Inflammatory macrophage treated with lipopolysaccharide for 1 hour (primary cell): ENCODE measurements around the gene AMTN.
"Not testable (repeated sequence)": the region's sequence is repeated elsewhere in the genome, so short reads cannot be mapped to it uniquely, and the experiment has no call there.

Source experiments
- DNase-seq, 2 donors: peaks; one replicate each; pipeline ENCODE4 v3.0.0-alpha.2; 2020 to 2022

The AMTN gene, protein sequence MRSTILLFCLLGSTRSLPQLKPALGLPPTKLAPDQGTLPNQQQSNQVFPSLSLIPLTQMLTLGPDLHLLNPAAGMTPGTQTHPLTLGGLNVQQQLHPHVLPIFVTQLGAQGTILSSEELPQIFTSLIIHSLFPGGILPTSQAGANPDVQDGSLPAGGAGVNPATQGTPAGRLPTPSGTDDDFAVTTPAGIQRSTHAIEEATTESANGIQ

DNA sequence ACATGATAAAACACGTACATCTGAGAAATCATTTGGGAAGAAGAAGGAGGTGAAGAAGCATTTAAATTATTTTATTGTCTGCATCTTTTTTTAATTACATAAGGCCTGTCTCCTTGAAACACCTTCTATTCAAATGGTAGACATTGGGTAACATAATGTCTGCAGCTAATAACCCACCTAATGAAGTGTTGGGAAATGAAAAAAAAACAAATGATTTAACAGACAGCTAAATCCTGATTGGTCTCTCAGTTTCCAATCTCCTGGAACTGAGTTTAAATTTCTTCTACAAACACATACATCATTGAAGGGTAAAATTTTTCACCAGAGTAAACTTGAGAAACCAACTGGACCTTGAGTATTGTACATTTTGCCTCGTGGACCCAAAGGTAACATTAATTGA lies at the start of gene AMTN:
Gene AMTN, plus strand, starts transcription at position 301 of the 400 bp plus-strand sequence. CDS start 209 bp downstream, outside the sequence.
- no peak for DNase-seq

DNA sequence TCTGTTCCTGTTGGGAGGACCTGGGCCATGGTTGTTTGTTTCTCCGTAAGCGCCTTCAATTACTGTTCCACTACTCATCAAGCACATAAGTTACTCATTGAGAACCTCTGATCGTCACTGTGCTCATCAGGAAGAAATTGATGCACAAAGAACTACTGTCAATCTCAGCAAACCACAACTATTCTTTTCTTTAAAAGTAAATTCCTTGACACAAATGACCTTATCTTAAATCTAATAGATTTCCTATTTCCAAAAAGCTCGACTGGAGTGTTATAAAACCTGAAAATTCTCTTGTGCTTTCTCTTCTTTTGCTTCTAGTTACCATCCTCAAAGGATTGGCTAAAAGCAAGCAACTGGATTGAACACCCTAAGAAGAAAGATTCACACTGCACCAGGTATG lies 46.5 kb upstream of the AMTN start, which contains the start of gene MUC7:
Gene MUC7, plus strand, starts transcription at position 301 of the 400 bp plus-strand sequence. CDS start 1,825 bp downstream, outside the sequence.
- DNase-seq, result no peak

GRCh38 chr4:70473679-70474078 lies 44.7 kb upstream of the AMTN start:
- DNase-seq, result no peak

DNA sequence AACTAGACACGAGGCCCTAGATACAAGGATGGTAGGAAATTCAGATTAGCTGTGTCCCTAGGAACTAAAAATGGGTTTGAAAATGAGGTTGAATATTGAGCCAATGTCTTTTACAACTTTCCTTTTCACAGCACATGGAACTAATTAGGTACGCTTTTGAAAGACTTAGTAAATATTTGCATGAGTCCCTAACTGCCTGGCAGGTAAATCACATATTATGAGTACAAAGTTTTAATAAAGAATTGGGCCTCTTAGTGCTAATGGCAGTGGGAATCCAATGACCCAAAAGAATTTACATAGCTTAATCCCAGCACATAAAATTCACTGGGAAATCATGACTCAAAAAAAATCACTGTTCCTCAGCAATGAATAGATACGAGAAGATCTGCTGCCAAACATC lies 29.6 kb upstream of the AMTN start:
- no peak for DNase-seq

DNA sequence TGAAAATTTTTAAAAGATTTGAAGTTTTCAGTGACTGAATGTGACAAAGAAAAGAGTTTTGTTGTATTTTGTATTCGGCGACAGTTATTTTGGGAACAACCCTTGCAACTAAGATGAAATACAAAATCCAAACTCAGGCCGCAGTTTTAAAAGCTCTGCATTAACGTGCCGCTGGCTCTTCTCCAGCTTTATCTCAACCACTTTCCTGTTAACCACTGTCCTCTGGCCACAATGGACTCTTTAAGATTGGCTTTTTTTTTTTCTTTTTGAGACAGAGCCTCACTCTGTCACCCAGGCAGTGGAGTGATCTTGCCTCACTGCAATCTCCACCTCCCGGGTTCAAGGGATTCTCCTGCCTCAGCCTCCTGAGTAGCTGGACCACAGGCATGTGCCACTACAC lies 22.1 kb upstream of the AMTN start:
- DNase-seq, result no peak

- DNase-seq, result not testable (repeated sequence)
Measured at GRCh38 chr4:70501838-70502237, 16.5 kb upstream of the AMTN start.

DNA sequence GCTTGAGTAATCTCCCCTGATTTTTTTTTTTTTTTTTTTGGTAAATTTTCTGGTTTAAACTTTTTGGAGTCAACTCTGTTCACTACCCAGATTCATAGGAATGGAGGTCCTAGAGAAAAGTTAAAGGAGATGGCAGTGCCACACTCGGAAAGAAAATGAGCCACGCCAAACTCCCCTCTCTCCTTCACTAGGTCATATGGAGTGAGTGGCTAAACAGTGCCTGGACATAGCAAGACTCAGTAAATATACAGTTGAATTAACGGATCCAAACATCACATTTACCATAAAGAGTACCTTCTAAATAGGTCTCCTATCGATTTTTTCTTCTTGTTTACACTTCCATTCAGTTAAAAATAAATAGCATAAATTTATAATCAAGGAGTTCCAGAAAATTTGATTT lies 13.6 kb upstream of the AMTN start:
- DNase-seq, result no peak

- peak; percentile 20 to 62 for DNase-seq
Measured at GRCh38 chr4:70505151-70505748, 13.1 kb upstream of the AMTN start.

DNA sequence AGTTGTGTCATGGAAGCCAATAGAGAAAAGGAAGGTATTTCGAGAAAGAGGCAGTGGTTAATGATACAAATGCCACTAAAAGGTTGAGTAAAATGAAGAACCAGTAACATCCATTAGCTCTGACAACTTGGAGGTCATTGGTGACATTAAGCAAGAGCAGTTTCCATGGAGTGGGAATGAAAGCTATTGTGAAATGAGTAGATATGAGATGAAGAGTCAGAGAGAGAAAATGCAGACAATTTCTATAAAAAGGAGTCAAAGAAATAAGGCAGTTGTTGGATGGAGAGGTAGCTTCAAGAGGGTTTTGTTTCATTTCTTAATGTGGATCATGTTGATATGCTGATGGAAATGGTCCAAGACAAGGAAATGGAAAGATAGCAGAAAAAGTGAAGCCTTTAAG lies 9.6 kb upstream of the AMTN start:
- no peak for DNase-seq

DNA sequence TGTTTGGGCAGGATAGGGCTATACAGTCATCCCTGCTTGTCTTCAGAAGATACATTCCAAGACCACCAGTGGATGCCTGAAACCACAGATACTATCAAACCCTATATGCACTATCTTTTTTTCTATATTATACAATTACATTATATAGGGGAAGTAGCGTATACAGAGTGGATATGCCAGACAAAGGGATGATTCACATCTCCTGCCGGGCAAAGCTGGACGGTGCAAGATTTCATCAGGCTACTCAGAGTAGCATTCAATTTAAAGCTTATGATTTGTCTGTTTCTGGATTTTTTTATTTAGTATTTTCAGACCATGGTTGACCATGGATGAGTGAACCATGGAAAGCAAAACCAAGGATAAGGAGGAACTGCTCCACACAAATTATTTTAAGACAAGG lies 7.0 kb upstream of the AMTN start:
- DNase-seq, result no peak

DNA sequence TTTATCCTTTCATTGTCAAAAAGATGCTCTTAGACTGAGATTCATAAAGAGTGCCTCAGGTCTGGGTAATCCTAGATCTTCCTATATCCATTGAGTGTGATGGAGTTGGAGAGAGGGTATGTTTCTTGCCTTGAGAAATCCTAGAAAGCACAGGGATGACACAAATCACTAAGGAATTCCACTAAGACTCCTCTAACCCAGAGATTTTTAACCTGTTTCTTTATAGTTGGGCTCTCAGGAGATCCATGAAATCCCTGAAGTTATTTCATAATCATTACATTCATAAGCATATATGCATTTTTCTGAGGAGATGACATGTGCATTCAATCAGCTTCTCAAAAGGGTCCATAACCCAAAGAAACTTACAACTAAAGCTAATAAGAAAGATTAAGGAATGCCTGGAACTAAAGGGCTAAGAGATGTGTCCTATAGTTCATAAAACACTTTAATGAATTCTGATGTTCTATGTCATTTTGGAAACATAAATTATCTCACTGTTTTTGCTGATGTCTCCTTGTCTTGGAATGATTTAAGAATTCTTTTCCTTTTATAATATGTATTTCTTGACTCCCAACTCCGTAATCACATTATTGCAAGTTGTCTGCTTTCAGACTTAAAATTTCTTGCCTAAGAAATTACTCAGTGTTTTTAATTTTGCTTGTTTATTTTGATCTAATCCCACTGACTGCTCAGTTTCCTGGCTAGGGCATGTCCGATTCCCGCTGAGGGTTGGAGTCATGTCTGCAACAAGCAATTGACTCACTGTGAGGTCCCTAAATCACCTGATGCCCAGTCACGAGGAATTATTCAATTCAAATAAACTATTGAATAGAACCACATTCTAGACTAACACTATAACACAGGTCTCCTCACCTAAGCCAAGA lies 2.8 kb upstream of the AMTN start:
- DNase-seq, result no peak

- no peak for DNase-seq
Measured at GRCh38 chr4:70518716-70519115, 347 bp downstream of the AMTN start.

- no peak for DNase-seq
Measured at GRCh38 chr4:70522626-70523025, 4.3 kb downstream of the AMTN start.

DNA sequence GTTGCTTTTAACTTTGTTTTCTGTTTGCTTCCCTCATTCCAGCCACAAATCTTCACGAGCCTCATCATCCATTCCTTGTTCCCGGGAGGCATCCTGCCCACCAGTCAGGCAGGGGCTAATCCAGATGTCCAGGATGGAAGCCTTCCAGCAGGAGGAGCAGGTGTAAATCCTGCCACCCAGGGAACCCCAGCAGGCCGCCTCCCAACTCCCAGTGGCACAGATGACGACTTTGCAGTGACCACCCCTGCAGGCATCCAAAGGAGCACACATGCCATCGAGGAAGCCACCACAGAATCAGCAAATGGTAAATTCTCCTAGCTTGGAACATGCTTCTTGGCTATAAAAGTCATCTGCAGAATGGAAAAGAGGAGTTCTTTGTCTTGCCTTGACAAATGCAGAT lies 12.6 kb downstream of the AMTN start:
- DNase-seq, result no peak

GRCh38 chr4:70531981-70532380 lies 13.6 kb downstream of the AMTN start:
- no peak for DNase-seq

GRCh38 chr4:70533211-70533610 lies 14.8 kb downstream of the AMTN start:
- no peak for DNase-seq

DNA sequence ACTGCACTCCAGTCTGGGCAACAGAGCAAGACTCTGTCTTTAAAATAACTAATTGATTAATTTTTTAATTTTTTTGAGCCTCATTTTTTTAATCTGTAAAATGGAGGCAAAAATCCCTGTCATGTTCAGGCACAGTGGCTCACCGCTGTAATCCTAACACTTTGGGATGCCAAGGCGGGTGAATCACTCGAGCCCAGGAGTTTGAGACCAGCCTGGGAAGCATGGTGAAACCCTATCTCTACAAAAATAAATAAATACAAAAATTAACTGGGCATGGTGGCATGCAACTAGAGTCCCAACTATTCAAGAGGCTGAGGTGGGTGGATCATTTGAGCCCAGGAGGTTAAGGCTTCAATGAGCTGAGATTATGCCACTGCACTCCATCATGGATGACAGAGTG lies 15.4 kb downstream of the AMTN start:
- DNase-seq, result no peak

- DNase-seq, result not testable (repeated sequence)
Measured at GRCh38 chr4:70534886-70535285, 16.5 kb downstream of the AMTN start.

GRCh38 chr4:70538869-70539268 lies 20.5 kb downstream of the AMTN start:
- DNase-seq, result no peak

DNA sequence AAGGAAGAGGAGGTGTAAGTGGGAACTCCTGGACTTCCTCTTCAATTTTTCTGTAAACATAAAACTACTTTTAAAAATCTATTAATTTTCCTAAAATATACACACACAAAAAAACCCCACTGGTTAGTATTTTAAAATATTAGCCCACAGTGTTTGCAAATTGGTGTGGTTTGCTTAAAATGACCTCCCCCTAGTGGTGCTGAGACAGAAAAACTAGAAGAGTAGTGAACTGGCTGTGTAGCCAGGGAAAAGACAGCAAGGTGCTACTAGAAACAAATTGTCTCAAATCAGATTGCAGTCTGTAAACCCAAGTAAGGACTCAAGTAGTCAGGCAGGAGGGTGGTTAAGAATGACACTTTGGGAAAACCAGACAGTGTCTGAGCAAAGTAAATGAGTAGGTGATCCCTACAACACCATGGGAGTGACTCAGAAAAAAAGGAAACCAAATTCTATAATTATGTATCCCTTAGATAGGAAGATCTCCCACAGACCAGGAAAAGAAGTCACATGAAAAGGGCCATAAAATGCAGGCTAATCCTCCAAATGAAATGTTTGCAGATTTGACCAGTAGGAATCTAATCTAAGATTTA lies 26.0 kb downstream of the AMTN start:
- DNase-seq, result peak; percentile 6 to 20

GRCh38 chr4:70556856-70557255 lies 38.5 kb downstream of the AMTN start:
- no peak for DNase-seq

DNA sequence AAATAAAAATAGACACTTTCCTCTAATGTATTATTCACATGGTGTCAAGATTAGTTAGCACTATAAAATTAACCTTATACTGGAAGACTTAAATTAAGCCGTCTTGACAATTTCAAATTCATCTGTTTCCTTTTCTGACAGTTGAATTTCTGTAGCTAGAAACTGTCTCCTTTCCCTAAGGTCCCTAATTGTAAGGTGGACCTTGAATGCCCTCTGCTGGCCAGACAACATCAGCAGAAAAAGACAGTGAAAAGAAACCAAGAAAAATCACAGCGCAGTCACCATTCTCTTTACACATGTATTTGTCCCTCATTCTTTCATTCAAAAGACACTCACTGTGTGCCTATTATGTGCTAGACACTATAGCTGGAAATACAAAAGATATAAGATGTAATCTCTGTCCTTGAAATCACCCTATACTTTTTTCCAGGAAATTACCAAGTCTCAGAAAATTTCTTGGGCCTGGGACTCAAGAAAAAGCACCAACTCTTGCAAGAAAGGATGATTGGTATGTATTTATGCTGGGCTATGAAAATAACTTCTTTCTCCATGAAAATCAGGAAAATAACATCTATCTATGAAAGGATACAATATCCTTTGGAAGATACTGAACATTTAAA lies 41.0 kb downstream of the AMTN start:
- peak; percentile 28 to 67 for DNase-seq

GRCh38 chr4:70559924-70560323 lies 41.6 kb downstream of the AMTN start:
- DNase-seq, result no peak
